Germinal center (tissue), 1 donor: ENCODE results near the gene GGTLC2.

Source experiments
- DNase-seq: peaks from one replicate; pipeline ENCODE4 v3.0.0; 2012; ENCODE audit warnings: mixed read lengths, low spot score

The GGTLC2 gene

DNA sequence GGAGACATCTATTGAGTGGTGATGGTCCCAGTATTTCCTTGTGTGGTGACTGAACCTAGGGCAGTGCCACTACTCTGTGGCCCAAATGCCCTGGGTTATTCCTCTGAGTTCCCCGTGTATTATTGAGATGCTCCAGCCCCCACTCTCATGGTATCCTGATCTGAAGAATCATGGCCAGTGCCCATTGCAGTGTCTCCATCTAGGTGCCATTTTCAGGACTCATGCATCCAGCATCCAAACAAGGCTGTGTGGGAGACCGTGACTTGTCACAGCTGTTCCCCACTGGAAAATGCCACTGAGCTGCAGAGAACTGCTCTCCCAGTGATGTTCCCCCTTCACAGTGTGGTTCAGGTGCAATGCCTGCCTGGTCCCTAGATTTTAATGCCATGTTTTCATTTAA is 24.7 kb downstream of the GGTLC2 start:
- DNase-seq = no peak

DNA sequence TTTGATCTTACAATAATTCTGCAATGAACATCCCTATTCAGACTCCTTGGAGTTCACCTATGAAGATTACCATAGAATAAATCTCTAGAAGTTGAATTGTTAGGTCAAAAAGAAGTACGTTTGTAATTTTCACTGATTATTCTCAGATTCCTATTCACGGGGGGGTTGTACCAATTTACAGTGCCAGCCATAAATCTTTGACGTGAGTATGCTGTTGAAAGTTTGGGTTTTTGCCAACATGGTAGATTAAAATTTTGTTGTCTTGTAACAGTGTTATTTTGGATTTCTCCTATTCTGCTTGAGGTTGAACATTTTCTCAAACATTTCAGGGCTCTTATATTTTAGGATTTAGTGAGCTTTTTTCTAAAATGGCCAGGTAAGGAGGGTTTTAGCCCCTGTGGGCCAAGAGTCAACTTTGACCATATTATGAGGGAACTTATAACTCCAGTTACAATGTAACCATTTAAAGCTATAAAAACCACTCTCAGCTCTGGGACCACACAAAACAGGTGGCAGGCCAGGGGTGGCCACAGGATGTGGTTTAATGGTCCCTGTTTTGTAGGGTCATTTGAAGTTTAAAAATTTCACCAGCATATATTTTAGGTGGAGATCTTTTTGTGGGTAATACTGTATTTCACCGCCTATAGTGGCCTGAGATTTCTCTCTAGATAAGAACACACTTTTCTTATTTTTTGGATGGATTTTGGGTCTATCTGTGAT is 25.8 kb downstream of the GGTLC2 start:
- no peak for DNase-seq

- no peak for DNase-seq
These were observed 27.1 kb downstream of the GGTLC2 start for GRCh38 chr22:22671506-22671905.

- no peak for DNase-seq
These were observed 28.7 kb downstream of the GGTLC2 start for GRCh38 chr22:22673099-22673498.

GRCh38 chr22:22673628-22674027 is 29.2 kb downstream of the GGTLC2 start:
- no peak for DNase-seq

GRCh38 chr22:22674467-22674866 is 30.1 kb downstream of the GGTLC2 start:
- DNase-seq = no peak

DNA sequence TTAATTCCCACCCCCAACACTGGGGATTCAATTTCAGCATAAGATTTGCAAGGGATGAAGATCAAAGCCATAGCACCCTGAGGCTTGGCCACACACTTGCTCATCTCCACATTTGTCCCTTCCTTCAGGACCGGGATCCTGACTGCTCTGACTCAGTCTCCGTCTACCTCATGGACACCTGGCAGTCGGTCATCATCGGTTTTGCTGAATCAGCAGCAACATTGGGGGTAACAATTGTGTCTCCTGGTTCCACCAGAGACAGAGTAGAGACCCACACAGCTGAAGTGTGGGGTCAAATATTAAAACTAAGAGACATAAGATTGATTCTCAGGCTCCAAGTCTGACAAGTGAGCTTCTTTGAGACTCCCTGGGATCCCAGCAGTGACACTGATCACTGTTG is 34.6 kb downstream of the GGTLC2 start:
- no peak for DNase-seq

- no peak for DNase-seq
These were observed 36.0 kb downstream of the GGTLC2 start for GRCh38 chr22:22680396-22680795.

GRCh38 chr22:22681221-22681739 is 36.9 kb downstream of the GGTLC2 start:
- no peak for DNase-seq

GRCh38 chr22:22682196-22682595 is 37.8 kb downstream of the GGTLC2 start:
- DNase-seq = no peak

- no peak for DNase-seq
These were observed 38.6 kb downstream of the GGTLC2 start for GRCh38 chr22:22682807-22683667.

DNA sequence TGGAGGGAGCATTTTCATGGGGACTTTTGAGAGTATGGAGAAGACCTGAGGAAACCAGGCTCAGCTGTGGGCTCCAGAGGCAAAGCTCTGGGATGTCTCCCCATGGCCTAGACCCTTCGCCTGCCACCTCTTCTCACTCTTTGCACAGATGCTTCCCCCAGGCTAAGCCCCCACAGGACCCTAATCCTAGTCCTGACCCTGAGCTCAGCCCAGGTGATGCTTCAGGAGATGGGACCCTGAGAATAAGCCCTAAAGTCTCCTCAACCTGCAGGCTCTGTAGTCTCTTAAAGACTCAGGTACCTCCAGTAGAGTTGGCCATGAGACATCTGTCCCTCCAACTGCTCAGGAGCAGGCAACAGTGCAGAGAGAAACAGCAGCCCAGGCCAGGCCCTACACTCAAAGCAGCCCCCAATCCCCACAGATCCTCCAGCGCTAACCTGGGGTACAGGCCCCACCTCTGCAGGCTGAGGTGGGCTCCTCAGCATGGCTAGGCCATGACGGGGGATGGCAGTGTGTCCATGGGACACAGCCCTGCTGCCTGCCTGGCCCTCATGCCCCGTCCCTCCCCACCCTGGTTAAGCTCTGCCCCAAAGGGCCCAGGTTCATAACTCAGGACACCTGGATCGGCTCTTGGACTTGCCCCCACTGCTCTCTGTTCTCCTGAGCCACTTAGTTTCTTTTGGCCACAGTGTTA is 39.4 kb downstream of the GGTLC2 start:
- DNase-seq = no peak

DNA sequence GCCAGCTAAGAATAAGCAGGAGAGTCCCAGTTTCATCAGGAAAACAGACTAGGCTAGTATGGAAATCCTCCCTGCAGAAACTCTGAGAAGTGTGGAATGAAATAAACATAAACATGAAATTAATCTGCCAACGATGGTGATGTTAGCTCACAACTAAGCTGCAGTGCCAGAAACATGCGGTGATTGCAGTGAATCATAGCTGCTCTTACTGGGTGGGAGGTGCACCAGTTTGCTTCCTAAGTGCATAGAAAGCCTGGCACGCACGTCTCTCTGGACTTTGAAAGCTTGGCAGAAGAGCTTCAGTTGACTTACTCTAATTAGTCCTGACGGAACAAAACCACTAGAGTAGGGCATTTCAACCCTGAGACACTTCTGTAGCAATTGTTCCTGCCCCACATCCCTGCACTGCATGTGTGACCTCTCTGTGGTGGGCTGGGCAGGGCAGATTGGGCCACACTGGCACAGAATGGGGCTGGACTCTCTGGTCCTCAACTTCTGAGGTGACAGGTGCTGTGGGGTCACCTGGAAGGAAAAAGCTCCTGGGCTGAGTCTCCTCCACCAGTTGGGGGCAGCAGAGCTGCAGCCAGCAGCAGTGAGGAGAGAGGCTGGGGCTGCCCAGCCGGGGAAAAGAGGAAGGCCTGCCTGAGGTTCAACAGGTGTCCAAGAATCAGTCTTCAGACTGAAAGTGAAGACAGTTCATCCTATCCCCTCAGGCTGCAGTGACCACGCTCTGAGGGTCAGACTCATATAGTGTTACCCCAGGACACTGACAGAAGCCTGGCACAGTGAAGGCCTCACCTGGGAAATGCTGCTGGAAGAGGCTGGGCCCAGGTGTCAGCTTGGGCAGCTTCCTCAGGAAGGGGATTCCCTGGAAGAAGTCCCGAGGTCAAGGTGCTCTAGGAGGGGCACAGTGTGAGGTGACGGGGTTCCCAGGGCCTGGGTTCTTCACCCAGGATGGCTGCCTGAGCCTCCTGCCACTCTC is 40.5 kb downstream of the GGTLC2 start:
- peak; percentile 67 for DNase-seq

GRCh38 chr22:22685586-22685985 is 41.2 kb downstream of the GGTLC2 start:
- DNase-seq = no peak

DNA sequence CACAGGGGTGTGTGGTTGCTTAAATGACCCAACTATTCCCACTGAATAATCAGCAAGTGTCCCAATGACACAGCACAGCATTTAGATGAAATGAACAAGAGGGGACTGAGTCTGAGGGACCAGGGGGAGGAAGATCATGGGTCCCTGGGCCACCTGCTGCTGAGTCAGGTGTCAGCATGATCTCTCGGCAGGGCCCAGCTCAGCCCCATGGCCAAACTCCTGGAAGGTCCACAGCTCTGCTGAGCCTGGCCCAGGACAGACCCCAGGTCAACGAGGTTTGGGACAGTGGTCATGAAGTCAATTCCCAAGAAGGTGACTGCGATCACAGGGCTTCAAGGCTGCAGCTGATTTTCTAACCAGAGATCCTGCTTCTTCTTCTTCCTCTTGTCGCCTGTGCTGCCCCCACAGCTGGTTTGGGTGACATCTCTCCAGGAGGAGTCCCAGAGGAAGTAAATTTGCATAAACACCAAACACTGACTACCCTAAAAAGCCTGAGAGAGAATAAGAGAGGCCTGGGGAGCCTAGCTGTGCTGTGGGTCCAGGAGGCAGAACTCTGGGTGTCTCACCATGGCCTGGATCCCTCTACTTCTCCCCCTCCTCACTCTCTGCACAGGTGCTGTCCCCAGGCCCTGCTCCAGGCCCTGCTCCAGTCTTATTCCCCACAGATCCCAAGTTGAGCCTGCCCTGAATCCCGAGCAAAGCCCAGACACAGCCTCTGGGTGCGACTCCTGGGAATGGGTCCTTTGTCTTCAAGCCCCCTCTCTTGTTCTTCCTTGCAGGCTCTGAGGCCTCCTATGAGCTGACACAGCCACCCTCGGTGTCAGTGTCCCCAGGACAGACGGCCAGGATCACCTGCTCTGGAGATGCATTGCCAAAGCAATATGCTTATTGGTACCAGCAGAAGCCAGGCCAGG is 42.0 kb downstream of the GGTLC2 start:
- DNase-seq = peak; percentile 64

DNA sequence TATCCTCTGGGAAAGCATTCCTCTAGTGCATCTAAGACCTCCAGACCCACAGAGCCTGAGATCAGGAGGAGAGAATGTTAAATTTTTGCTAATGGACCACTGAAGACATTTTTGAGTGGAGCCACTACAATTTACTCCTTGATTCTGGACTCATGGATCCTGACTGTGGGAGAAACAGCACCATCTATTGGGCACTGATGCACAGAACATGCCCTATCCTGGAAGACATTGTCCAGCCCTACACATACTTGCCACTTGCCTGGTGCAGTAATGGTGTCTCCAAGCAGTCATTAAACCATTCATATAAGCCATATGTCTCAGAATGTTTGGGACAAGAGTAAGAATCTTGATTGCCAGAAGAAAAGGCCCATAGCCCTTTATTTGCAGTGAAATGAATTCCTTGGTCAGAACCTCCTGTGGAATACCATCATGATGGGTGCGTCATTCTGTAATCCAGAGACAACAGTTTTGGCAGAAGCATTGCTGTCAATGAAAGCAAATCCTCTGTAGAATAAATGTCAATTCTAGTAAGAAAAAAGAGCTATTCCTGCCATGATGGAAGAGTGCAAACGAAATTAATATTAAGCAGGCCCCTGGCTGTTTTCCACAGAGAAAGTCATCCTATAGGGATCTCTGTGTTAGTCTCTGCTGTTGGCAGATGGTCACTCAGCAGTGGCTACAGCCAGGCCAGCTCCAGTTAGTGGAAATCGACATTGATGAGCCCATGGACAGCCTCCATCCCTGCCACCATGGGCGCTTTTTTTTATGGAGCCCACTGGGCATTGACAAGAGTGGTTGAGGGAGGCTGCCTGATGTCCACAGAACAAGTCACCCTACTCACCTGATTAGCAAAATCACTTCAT is 43.5 kb downstream of the GGTLC2 start:
- DNase-seq = no peak

GRCh38 chr22:22689621-22690345 is 45.4 kb downstream of the GGTLC2 start:
- no peak for DNase-seq

DNA sequence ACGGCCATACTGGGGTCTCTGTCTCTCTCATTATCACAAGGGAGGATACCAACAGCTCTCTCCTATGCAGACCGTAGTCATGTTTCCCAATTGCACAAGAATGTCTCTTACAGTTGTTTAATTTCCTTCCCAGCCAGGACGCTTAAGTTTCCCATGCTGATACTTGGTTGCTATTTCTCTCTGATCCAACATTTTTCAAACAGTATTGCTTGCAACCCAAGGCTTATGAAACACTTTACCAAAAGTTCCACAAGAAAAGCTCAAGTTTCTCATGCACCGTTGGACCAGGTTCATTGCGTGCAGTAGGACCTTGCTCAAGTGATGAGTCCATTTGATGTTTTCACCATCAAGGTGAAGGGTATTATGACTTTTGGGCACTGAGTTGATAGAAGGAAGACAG is 46.6 kb downstream of the GGTLC2 start:
- DNase-seq = no peak
